Activated T-helper 17 cell treated with anti-CD3 and anti-CD28 coated beads, Interleukin-2, amount 50 U/mL, for 72 hours (primary cell): ENCODE data around the gene KRT39. TPM values are rescaled to one million over a fixed set of nuclear protein-coding genes. Genes with fewer than 3 reads are reported as not detected.
A peak's percentile ranks its signal among the peaks of the same experiment; 100 is the strongest.

Source experiments
- ATAC-seq: fragments of 150-1000 bp; cut with Tn5 transposase; replicated peaks from 2 replicates; pipeline ENCODE4 v1.10.0; 2021; ENCODE audit warnings: mild to moderate bottlenecking, moderate library complexity
- H3K27ac Mint-ChIP-seq: one replicate; pipeline ENCODE4 v1.8.0; 2022; ENCODE audit warnings: mixed read lengths
- H3K27me3 Mint-ChIP-seq: one replicate; pipeline ENCODE4 v1.8.0; 2022; ENCODE audit warnings: mixed read lengths
- H3K36me3 Mint-ChIP-seq: one replicate; pipeline ENCODE4 v1.8.0; 2022; ENCODE audit warnings: low read depth, mild to moderate bottlenecking, mixed read lengths
- H3K4me1 Mint-ChIP-seq: one replicate; pipeline ENCODE4 v1.8.0; 2022; ENCODE audit warnings: mixed read lengths
- H3K4me3 Mint-ChIP-seq: one replicate; pipeline ENCODE4 v1.8.0; 2022; ENCODE audit warnings: mild to moderate bottlenecking, mixed read lengths
- H3K9me3 Mint-ChIP-seq: one replicate; pipeline ENCODE4 v1.8.0; 2022; ENCODE audit warnings: mixed read lengths
- total RNA-seq, 2 donors: library from RNA; stranded (reverse); gene quantifications; one replicate each; pipeline ENCODE4 v1.2.3, GENCODE V29; 2022

KRT39 gene
- total RNA-seq, 2 donors from 2014 or later, result not detected

DNA sequence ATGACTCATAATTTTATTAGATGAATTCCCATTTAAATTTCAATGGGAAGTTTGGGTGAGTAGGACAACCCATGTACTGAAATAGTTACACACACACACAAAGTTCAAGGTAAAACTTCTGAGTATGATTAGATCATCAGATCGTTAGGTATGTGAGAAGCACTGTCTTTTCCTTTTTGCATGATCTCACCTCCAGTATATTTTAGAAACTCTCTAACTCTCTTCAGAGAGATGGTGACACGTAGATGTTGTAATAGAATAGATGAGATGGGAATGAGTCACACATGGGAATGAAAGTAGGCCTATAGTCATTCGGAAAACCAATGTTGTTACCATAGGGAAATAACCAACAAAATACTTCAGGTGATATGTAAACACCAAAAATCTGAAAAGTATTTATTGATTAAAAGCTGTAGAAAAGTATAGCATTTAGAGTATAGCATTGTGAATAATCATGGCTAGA lies 51.5 kb downstream of the KRT39 start:
- peak; percentile 99 for ATAC-seq

DNA sequence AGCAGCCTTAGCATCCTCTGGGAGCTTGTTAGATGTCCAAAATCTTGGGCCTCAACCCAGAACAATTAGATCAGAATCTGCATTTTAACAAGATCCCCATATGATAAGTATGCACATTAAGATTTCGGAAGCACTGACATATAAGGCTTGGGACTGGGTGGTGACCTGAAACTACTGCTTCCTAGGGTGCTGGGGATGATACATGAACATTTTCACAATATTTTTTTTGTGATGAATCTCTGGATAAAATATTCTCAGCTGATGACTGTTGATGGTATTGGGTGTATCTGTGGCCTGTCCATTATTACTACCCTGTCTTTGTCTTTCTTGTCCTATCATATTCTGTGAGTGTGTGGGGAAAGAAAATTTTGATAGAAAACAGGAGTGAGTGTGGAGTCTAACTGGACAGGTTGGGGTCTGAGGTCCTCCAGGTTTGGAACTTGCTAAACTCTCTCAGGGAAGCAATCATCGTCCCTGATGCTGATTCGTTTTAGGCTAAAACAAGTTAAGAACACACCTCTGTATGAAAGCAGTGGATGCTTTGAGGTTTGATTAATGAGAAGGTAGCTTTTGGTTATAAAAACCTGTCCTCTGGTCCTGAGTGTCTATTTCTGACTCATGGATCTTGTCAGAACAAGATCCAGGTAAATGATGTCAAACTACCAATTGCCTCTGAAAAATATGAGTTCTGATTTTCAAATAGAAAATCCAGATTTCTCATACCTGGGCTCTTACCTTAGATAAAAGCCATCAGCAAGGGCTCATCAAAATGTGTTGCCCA lies 52.5 kb downstream of the KRT39 start:
- H3K27ac Mint-ChIP-seq, result no peak overlapping the region
- H3K36me3 Mint-ChIP-seq, result no peaks in the 10 kb centered on the region
- no peaks in the 10 kb centered on the region for H3K9me3 Mint-ChIP-seq
- H3K4me1 Mint-ChIP-seq, result peaks cover 3% of the 10 kb centered on the region
- no peak for ATAC-seq
- H3K4me3 Mint-ChIP-seq, result no peak overlapping the region
- peaks cover 6% of the 10 kb centered on the region for H3K27me3 Mint-ChIP-seq

More for the DNA sequence above, 51.5 kb downstream of the KRT39 start:
- Mint-ChIP-seq H3K4me1 (peaks cover 3% of the 10 kb centered on the region), H3K4me3 (no peak overlapping the region), H3K9me3 (no peaks in the 10 kb centered on the region), H3K27me3 (peaks cover 6% of the 10 kb centered on the region), H3K36me3 (no peaks in the 10 kb centered on the region), H3K27ac (peak overlapping the region; percentile 86)

GRCh38 chr17:40912486-40913210 lies 54.1 kb downstream of the KRT39 start:
- Mint-ChIP-seq H3K9me3 (no peaks in the 10 kb centered on the region), H3K27ac (no peak overlapping the region), H3K36me3 (no peaks in the 10 kb centered on the region), H3K4me3 (no peak overlapping the region), H3K4me1 (peaks cover 3% of the 10 kb centered on the region), H3K27me3 (peaks cover 10% of the 10 kb centered on the region)
- ATAC-seq, result no peak

- Mint-ChIP-seq H3K4me3 (no peak overlapping the region), H3K9me3 (no peaks in the 10 kb centered on the region), H3K4me1 (no peaks in the 10 kb centered on the region), H3K36me3 (no peaks in the 10 kb centered on the region), H3K27ac (no peak overlapping the region), H3K27me3 (peaks cover 14% of the 10 kb centered on the region)
- ATAC-seq, result no peak
Observed at GRCh38 chr17:40910441-40910841, 56.3 kb downstream of the KRT39 start.

GRCh38 chr17:40909755-40910154 lies 57.0 kb downstream of the KRT39 start:
- Mint-ChIP-seq H3K27ac (no peak overlapping the region), H3K36me3 (no peaks in the 10 kb centered on the region), H3K27me3 (peaks cover 16% of the 10 kb centered on the region), H3K4me3 (no peak overlapping the region), H3K9me3 (no peaks in the 10 kb centered on the region), H3K4me1 (no peaks in the 10 kb centered on the region)
- ATAC-seq, result no peak

- H3K9me3 Mint-ChIP-seq, result no peaks in the 10 kb centered on the region
- ATAC-seq, result peak; percentile 98
- H3K27ac Mint-ChIP-seq, result no peak overlapping the region
- H3K27me3 Mint-ChIP-seq, result peaks cover 20% of the 10 kb centered on the region
- H3K4me3 Mint-ChIP-seq, result no peak overlapping the region
- no peaks in the 10 kb centered on the region for H3K36me3 Mint-ChIP-seq
- no peaks in the 10 kb centered on the region for H3K4me1 Mint-ChIP-seq
Observed at GRCh38 chr17:40909351-40909750, 57.4 kb downstream of the KRT39 start.

Other genes starting within 250 kb of the KRT39 start
- not detected for gene KRT25, start 211.6 kb downstream of the KRT39 start, total RNA-seq
- not detected for gene KRT26, start 194.7 kb downstream of the KRT39 start, total RNA-seq
- gene KRT27, start 184.4 kb downstream of the KRT39 start, total RNA-seq, result not detected
- not detected for gene KRT28, start 167.0 kb downstream of the KRT39 start, total RNA-seq
- 10 to 100 TPM; 29.0 to 45.9 TPM for gene KRT10, start 144.3 kb downstream of the KRT39 start, total RNA-seq
- not detected for gene KRT12, start 99.7 kb downstream of the KRT39 start, total RNA-seq
- gene KRT20, start 81.7 kb downstream of the KRT39 start, total RNA-seq, result not detected
- gene KRT23, start 29.3 kb downstream of the KRT39 start, total RNA-seq, result under 1 TPM in 1 of 2 donors, not detected in 1; 0.50 TPM
- gene KRT40, start 17.4 kb upstream of the KRT39 start, total RNA-seq, result not detected
- not detected for gene KRTAP3-3, start 27.2 kb upstream of the KRT39 start, total RNA-seq
- gene KRTAP3-2, start 33.0 kb upstream of the KRT39 start, total RNA-seq, result not detected
- not detected for gene KRTAP3-1, start 42.2 kb upstream of the KRT39 start, total RNA-seq
- gene KRTAP1-5, start 60.3 kb upstream of the KRT39 start, total RNA-seq, result not detected
- not detected for gene KRTAP1-4, start 63.2 kb upstream of the KRT39 start, total RNA-seq
- not detected for gene KRTAP1-3, start 67.9 kb upstream of the KRT39 start, total RNA-seq
- gene KRTAP1-1, start 74.5 kb upstream of the KRT39 start, total RNA-seq, result not detected
- gene KRTAP2-1, start 80.4 kb upstream of the KRT39 start, total RNA-seq, result not detected
- gene KRTAP2-2, start 88.3 kb upstream of the KRT39 start, total RNA-seq, result not detected
- not detected for gene KRTAP2-3, start 93.2 kb upstream of the KRT39 start, total RNA-seq
- gene KRTAP2-4, start 98.9 kb upstream of the KRT39 start, total RNA-seq, result not detected
- not detected for gene KRTAP4-7, start 117.2 kb upstream of the KRT39 start, total RNA-seq
- gene KRTAP4-8, start 131.2 kb upstream of the KRT39 start, total RNA-seq, result not detected
- not detected for gene KRTAP4-16, start 135.3 kb upstream of the KRT39 start, total RNA-seq
- not detected for gene KRTAP4-9, start 138.4 kb upstream of the KRT39 start, total RNA-seq
- not detected for gene KRTAP4-11, start 151.4 kb upstream of the KRT39 start, total RNA-seq
- gene KRTAP4-12, start 157.2 kb upstream of the KRT39 start, total RNA-seq, result not detected
- gene KRTAP4-6, start 173.6 kb upstream of the KRT39 start, total RNA-seq, result not detected
- gene KRTAP4-5, start 182.9 kb upstream of the KRT39 start, total RNA-seq, result not detected
- gene KRTAP4-4, start 193.8 kb upstream of the KRT39 start, total RNA-seq, result not detected
- not detected for gene KRTAP4-3, start 201.3 kb upstream of the KRT39 start, total RNA-seq
- gene KRTAP4-2, start 211.3 kb upstream of the KRT39 start, total RNA-seq, result not detected
- not detected for gene KRTAP4-1, start 218.0 kb upstream of the KRT39 start, total RNA-seq
- gene KRTAP9-1, start 222.9 kb upstream of the KRT39 start, total RNA-seq, result not detected